Adrenal gland (tissue), 12 donors: ENCODE measurements around the gene NMRK1. TPM values are rescaled to one million over a fixed set of nuclear protein-coding genes. Genes with fewer than 3 reads are reported as not detected.

ENCODE experiments used
- DNase-seq, 7 donors: peaks; one replicate each; pipeline ENCODE4 v3.0.0-alpha.2; 2019 to 2020
- H3K27ac ChIP-seq, 5 donors: fragments of 200-600 bp; sonication (generic) in 4 of 5; 1 replicate in 3 of 5; 2 replicates in 2 of 5; pipeline versions ENCODE4 v1.5.1 to v1.8.0; 2016 to 2020; ENCODE audit warnings: mild to moderate bottlenecking in 1 of 5
- H3K27me3 ChIP-seq: fragments of 200-600 bp; 2 replicates; pipeline ENCODE4 v1.8.0; 2021
- H3K36me3 ChIP-seq, 2 donors: fragments of 200-600 bp; replicated peaks in 1 of 2; 1 replicate in 1 of 2; 2 replicates in 1 of 2; pipeline versions ENCODE4 v1.5.1 to v1.8.0; 2018 to 2022
- H3K4me1 ChIP-seq, 2 donors: fragments of 200-600 bp; replicated peaks in 1 of 2; 1 replicate in 1 of 2; 2 replicates in 1 of 2; pipeline versions ENCODE4 v1.5.1 to v1.8.0; 2018 to 2021
- H3K4me3 ChIP-seq, 4 donors: fragments of 200-600 bp; sonication (generic) in 3 of 4; one replicate each; pipeline ENCODE4 v1.5.1; 2016 to 2018
- H3K9me3 ChIP-seq, 3 donors: fragments of 200-600 bp; sonication (generic) in 1 of 3; replicated peaks in 1 of 3; 1 replicate in 2 of 3; 2 replicates in 1 of 3; pipeline versions ENCODE4 v1.5.1 to v1.8.0; 2016 to 2021
- CTCF ChIP-seq, 6 experiments: fragments of 450-650 bp in 4 of 6; fragments of 200-600 bp in 2 of 6; sonication (generic) in 1 of 6; IDR thresholded peaks; 1 replicate in 5 of 6; 2 replicates in 1 of 6; pipeline versions ENCODE4 v1.5.1 to v1.8.0; 2016 to 2021; ENCODE audit warnings: antibody characterized with exemption in 6 of 6, mild to moderate bottlenecking in 2 of 6, moderate library complexity in 1 of 6
- POLR2A ChIP-seq, 2 donors: fragments of 450-650 bp; IDR thresholded peaks; one replicate each; pipeline ENCODE4 v1.6.1; 2017; ENCODE audit warnings: antibody characterized with exemption in 2 of 2, mild to moderate bottlenecking in 2 of 2, moderate library complexity in 1 of 2
- WGBS, 4 donors: extraction: QIAGEN DNeasy Blood & Tissue Kit in 2 of 4; methylation state at CpG; one replicate each; pipeline versions ENCODE4 v1.1.5 to v1.1.7; 2013 to 2017; 5-methylcytosine and 5-hydroxymethylcytosine counted together
- intact Hi-C, 2 donors: fragments of 100-400 bp; cut with DNase I; formaldehyde crosslinking; loops; one replicate each; pipeline versions ENCODE4 v1.14.1 to v1.15.0; 2022 to 2023
- polyA plus RNA-seq, 3 donors: library from polyadenylated mRNA; stranded (reverse); fragments of 200-250 nt in 2 of 3; fragments of 350-450 nt in 1 of 3; fragmentation: Illumina TruSeq in 1 of 3; extraction: RNeasy Lipid Tissue Mini Kit (QIAGEN cat#74804) in 1 of 3; gene quantifications; one replicate each; pipeline ENCODE4 v1.2.3, GENCODE V29; 2013 to 2014
- total RNA-seq, 9 donors: library from RNA; depleted of rRNA in 4 of 9; stranded (reverse); fragments of >200 nt in 4 of 9; fragments of 120-200 nt in 1 of 9; fragmentation: NEBNext Ultra II Directional in 1 of 9; extraction: Animal tissue kit (Norgen Biotek cat#: 25700) in 1 of 9; gene quantifications; one replicate each; pipeline versions ENCODE4 v1.1.0 to v1.2.4, GENCODE V29; 2013 to 2023
- donor health status: healthy with polysubstance abuse.
- donor health status: Bipolar disorder and iron deficiency.
- donor health status: DM: yes; HTN: yes; CAD: no.
- donor health status: DM: no; HTN: no; CAD: no.
- donor health status: DM: no; HTN: no; CAD: no.
- donor health status: DM: yes; HTN: yes; CAD: no.

Gene NMRK1
- total and polyA plus RNA-seq, 12 donors: 4.3 to 93.2 (median 21.3) TPM

DNA sequence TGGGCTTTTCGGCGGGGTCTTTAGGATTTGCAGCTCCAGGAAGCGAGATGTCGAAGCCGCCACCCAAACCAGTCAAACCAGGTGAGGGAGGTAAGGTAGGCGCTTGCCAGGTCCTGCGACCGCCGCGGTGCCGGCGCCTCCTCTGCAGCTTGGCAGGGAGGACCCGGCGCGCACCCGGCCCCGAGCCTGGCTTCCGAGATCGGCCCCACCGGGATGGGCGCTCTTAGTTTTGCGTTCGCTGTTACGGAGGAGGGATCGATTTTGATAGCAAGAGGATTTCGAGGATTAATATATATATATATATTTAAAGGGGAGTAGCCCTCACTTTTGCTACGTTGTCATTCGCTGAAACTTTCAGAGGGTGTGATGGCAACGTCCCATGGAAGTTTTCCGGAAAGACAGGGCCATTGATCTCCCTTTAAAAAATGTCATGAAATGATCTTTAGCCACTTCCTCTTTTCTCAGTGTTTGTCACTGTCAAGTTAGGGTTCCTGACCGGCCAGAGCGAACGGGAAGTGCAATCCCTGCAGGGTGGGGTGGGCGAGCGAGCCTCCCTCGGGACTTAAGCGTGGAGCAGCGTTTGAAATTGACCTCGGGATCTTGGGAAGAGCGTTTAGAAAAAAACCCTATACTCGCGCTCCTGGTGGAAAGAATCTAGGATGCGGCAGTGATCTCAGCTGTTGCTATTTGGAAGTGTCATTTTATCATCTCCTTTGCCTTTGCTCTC is 854 bp upstream of the NMRK1 start:
- DNase-seq: peak; percentile 55 to 85 (median 71)
- TF ChIP-seq POLR2A (IDR thresholded peaks at IDR 0.05): peak in 1 of 2 donors; percentile 48
- peak in 5 of 6 experiments; percentile 31 to 61 (median 47) for TF ChIP-seq CTCF (IDR thresholded peaks at IDR 0.05)

GRCh38 chr9:75087289-75087823 is 599 bp downstream of the NMRK1 start:
- intact Hi-C loops: loop anchor here in 1 of 2 donors (10.0 kb wide), 1 partner anchor 63 kb away; the partner anchor contains the start of gene CARNMT1
- Histone ChIP-seq H3K4me1 (peaks cover 0 to 56% of the 10 kb centered on the region in 2 donors), H3K36me3 (no peaks in the 10 kb centered on the region), H3K9me3 (no peaks in the 10 kb centered on the region), H3K27ac (peak overlapping the region; percentile 31 to 98 (median 96)), H3K4me3 (peak overlapping the region in 3 of 4 donors; percentile 69 to 83 (median 82)), H3K27me3 (no peaks in the 10 kb centered on the region)
- WGBS, 4 donors: 14 to 32% (median 16%) methylated on average over 15 to 20 of the region's 20 CpGs
- peak in 4 of 7 donors; percentile 34 to 74 (median 38) for DNase-seq
- TF ChIP-seq CTCF (IDR thresholded peaks at IDR 0.05): no peak
- TF ChIP-seq POLR2A (IDR thresholded peaks at IDR 0.05): no peak

More for the DNA sequence above, 854 bp upstream of the NMRK1 start:
- intact Hi-C loops: loop anchor here in 1 of 2 donors (10.0 kb wide), 1 partner anchor 64 kb away; the partner anchor contains the start of gene CARNMT1
- Histone ChIP-seq H3K27me3 (no peaks in the 10 kb centered on the region), H3K36me3 (no peaks in the 10 kb centered on the region), H3K9me3 (no peaks in the 10 kb centered on the region), H3K27ac (peak overlapping the region; percentile 89 to 98 (median 96)), H3K4me1 (peaks cover 0 to 62% of the 10 kb centered on the region in 2 donors), H3K4me3 (peak overlapping the region; percentile 78 to 91 (median 85))
- 0% methylated on average over 28 to 43 of the region's 43 CpGs for WGBS, 4 donors

DNA sequence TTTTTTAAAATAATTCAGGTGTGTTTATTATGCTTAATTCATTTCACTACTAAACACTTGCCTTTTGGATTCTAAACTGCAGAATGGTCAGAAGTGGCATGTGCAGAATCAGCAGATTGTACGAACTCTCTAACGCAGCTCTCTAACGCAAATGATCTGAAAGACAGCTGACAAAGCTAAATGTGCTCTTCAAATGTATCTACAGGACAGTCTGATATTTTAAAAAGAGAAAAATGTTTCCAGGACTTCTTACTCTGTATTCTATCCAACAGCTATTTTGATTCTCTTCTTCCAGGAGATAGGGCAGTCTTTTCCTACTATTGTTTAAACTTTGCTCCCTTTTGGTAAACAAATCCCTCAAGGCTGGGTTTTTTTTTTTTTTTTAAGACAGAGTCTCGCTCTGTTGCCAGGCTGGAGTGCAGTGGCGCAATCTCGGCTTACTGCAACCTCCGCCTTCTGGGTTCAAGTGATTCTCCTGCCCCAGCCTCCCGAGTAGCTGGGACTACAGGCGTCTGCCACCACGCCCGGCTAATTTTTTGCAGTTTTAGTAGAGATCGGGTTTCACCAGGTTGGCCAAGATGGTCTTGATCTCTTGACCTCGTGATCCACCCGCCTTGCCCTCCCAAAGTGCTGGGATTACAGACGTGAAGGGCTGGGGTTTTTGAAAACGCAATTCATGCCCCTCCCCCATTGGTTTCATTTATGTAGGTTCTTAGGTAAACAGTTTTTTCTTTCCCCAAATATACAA is 1.2 kb downstream of the NMRK1 start:
- peak in 2 of 7 donors; percentile 17 to 40 for DNase-seq
- Histone ChIP-seq H3K4me1 (peaks cover 0 to 51% of the 10 kb centered on the region in 2 donors), H3K4me3 (peak overlapping the region in 2 of 4 donors; percentile 69 to 82), H3K36me3 (no peaks in the 10 kb centered on the region), H3K27ac (peak overlapping the region in 4 of 5 donors; percentile 91 to 98 (median 96)), H3K9me3 (no peaks in the 10 kb centered on the region), H3K27me3 (no peaks in the 10 kb centered on the region)
- TF ChIP-seq POLR2A (IDR thresholded peaks at IDR 0.05) (no peak), CTCF (IDR thresholded peaks at IDR 0.05) (no peak)
- intact Hi-C loops: loop anchor here in 1 of 2 donors (10.0 kb wide), 1 partner anchor 62 kb away; the partner anchor contains the start of gene CARNMT1
- WGBS, 4 donors: 58 to 61% (median 59%) methylated on average over 16 of the region's 16 CpGs

- peaks cover 0 to 40% of the 10 kb centered on the region in 2 donors for H3K4me1 ChIP-seq
- no peak overlapping the region for H3K4me3 ChIP-seq
- H3K36me3 ChIP-seq: no peaks in the 10 kb centered on the region
- TF ChIP-seq CTCF (IDR thresholded peaks at IDR 0.05) (no peak), POLR2A (IDR thresholded peaks at IDR 0.05) (no peak)
- intact Hi-C loops: loop anchor here in 1 of 2 donors (10.0 kb wide), 1 partner anchor 61 kb away; the partner anchor contains the start of gene CARNMT1
- DNase-seq: peak in 1 of 7 donors; percentile 35
- WGBS, 4 donors: 86 to 100% (median 98%) methylated on average over 1 of the region's 1 CpG
- no peaks in the 10 kb centered on the region for H3K9me3 ChIP-seq
- no peaks in the 10 kb centered on the region for H3K27me3 ChIP-seq
- H3K27ac ChIP-seq: peak overlapping the region in 1 of 5 donors; percentile 96
Observed at GRCh38 chr9:75085640-75086039, 2.3 kb downstream of the NMRK1 start.
